ENCODE results near the gene PCDHGA2.
"Not testable (repeated sequence)": the region's sequence is repeated elsewhere in the genome, so short reads cannot be mapped to it uniquely, and the experiment has no call there.

Gene PCDHGA2

DNA sequence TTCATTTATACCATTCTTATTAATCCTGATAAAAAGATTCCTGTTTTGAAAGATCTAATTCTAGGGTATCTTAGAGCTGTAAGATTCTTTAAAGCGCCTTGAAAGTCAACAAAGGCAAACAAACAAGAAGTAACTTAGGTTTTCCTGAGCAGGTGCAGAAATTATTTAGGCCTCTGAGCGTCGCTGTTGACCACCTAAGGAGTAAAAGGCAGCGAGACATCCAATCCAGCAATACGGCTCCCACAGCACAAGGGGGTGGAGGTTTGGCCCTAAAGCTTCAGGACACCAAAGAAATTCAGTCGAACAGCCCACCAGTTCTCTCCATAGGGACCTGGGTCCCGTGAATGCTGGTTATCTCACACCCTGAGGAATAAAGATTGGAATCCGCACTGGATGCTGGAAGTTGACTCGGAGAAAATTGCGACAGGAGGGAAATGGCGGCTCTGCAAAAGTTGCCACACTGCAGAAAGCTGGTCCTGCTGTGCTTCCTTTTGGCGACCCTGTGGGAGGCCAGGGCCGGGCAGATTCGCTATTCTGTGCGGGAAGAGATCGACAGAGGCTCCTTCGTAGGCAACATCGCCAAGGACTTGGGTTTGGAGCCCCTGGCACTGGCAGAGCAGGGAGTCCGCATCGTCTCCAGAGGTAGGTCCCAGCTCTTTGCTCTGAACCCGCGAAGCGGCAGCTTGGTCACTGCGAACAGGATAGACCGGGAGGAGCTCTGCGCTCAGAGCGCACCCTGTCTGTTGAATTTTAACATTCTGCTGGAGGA is at the start of gene PCDHGA2:
Gene PCDHGA2 (plus strand): TSS at position 223 of the 769 bp plus-strand sequence.
- DNase-seq: no peak

DNA sequence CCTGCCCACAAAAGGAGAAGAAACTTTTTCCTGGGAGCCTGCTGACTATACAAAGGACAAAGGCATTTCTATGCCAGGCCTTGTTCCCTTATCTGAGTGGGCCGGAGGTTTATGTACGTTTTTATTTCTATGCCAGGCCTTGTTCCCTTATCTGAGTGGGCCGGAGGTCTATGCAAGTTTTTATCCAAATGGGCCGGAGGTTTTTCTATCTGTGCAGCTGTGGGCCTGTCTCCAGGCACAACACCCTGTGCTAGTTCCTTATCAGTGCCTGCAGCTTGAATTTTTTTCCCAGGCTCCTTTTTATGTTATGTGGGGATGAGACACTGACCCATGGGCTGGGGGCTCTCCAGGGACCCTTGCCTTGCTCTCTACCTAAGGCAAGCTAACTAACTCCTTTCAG is 40.2 kb upstream of the PCDHGA2 start:
- no peak for DNase-seq

- no peak for DNase-seq
These were observed 34.8 kb upstream of the PCDHGA2 start, which contains the start of gene SLC25A2 for GRCh38 chr5:141303756-141304155. SLC25A2 (minus strand) TSS chr5:141304049; CDS start chr5:141303865, 184 bp downstream.

- no peak for DNase-seq
These were observed 31.9 kb upstream of the PCDHGA2 start for GRCh38 chr5:141306630-141307029.

DNA sequence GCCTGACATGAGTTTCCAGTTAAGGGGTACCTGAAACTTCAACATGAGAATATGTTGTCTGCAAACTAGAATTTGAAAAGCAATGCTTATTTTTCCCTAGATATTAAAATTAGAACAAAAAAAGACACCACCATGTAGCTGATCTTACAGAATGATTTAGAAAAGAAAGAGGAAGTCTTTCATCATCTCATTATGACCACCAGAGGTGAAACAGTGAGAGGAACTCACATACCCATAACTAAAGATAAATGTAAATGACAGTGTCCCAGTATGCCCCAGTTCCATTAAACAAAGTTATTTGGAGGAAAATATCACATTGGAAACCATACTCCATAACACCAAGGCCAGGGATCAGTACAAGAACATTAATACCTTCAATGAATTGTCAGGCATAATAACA is 24.8 kb upstream of the PCDHGA2 start:
- no peak for DNase-seq

GRCh38 chr5:141316963-141317362 is 21.6 kb upstream of the PCDHGA2 start:
- DNase-seq: not testable (repeated sequence)

DNA sequence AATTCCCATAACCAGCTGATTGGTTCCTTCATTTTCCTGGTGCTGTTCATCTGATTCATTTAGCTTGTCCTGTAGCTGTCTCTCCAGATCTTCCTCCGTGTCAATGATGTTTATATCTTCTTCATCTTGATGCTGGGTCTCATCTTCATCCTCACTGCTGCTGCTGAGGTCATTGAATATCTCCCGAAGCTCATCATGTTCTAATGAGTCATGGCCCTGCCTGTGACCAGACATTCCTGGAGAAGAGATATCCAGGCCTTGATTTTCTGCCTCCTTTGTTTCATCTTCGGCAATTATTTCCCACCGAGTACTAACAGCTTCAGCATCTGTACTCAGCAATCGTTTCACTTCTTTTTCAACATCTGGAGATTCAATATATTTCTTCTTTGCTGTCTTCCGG is 19.4 kb upstream of the PCDHGA2 start:
- no peak for DNase-seq

DNA sequence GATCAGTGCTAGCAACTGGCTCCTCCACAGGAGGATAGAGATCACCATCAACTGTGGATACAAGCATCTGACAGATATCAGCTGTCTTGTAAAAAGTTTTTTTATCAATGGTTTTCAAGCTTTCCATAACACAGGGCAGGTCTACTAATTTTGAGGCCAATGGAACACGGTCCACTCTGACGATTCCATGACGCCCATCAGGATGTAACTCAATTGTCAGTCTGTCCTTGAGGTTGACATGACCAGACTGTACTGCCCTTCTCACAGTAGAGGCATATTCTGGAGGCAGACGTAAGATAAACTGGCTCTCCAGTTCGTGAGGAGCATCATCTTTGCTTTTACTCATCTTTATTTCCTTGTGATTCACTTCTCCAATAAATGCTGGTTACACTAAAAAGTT is 18.9 kb upstream of the PCDHGA2 start:
- no peak for DNase-seq

- DNase-seq: peak; percentile 83 to 95 (median 87)
These were observed 18.1 kb upstream of the PCDHGA2 start, which contains the start of gene TAF7 for GRCh38 chr5:141320225-141321169. TAF7 (minus strand) TSS chr5:141320784; CDS start chr5:141320044, 740 bp downstream.

- no peak for DNase-seq
These were observed 16.3 kb upstream of the PCDHGA2 start for GRCh38 chr5:141322261-141322660.

GRCh38 chr5:141326088-141326854 is 12.3 kb upstream of the PCDHGA2 start:
- peak; percentile 24 to 73 (median 54) for DNase-seq

GRCh38 chr5:141328231-141328630 is 10.3 kb upstream of the PCDHGA2 start:
- DNase-seq: no peak

DNA sequence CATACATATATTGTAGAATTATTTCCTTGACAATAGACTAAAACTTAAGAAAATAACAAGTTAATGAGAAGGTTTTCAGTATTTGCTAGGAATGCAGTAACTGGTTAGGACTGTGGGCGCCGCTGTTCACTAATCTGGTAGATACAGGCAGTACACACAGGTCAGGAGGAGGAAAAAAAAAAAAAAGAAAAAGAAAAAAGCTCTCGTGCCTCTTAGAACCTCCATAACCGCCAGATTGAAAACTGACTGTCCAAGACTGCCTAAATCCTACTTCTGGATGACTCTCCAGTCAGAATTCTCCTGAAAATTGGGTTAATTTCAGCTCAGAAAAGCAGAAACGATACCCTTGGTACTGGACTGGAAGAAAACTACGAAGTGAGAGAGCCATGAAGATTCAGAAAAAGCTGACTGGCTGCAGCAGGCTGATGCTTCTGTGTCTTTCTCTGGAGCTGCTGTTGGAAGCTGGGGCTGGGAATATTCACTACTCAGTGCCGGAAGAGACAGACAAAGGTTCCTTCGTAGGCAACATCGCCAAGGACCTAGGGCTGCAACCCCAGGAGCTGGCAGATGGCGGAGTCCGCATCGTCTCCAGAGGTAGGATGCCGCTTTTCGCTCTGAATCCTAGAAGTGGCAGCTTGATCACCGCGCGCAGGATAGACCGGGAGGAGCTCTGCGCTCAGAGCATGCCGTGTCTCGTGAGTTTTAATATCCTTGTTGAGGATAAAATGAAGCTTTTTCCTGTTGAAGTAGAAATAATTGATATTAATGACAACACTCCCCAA is 8.1 kb upstream of the PCDHGA2 start, which contains the start of gene PCDHGA1:
Gene PCDHGA1 (plus strand): TSS at position 216 of the 782 bp plus-strand sequence.
- peak in 1 of 6 experiments; percentile 8 for DNase-seq

DNA sequence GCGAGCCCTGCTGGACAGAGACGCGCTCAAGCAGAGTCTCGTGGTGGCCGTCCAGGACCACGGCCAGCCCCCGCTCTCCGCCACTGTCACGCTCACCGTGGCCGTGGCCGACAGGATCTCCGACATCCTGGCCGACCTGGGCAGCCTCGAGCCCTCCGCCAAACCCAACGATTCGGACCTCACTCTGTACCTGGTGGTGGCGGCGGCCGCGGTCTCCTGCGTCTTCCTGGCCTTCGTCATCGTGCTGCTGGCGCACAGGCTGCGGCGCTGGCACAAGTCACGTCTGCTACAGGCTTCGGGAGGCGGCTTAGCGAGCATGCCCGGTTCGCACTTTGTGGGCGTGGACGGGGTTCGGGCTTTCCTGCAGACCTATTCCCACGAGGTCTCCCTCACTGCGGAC is 6.0 kb upstream of the PCDHGA2 start:
- DNase-seq: not testable (repeated sequence)

DNA sequence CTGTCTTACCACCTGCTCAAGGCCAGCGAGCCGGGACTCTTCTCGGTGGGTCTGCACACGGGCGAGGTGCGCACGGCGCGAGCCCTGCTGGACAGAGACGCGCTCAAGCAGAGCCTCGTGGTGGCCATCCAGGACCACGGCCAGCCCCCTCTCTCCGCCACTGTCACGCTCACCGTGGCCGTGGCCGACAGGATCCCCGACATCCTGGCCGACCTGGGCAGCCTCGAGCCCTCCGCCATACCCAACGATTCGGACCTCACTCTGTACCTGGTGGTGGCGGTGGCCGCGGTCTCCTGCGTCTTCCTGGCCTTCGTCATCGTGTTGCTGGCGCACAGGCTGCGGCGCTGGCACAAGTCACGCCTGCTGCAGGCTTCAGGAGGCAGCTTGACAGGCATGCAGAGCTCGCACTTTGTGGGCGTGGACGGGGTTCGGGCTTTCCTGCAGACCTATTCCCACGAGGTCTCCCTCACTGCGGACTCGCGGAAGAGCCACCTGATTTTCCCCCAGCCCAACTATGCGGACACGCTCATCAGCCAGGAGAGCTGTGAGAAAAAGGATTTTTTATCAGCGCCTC is 2.3 kb downstream of the PCDHGA2 start:
- not testable (repeated sequence) for DNase-seq

DNA sequence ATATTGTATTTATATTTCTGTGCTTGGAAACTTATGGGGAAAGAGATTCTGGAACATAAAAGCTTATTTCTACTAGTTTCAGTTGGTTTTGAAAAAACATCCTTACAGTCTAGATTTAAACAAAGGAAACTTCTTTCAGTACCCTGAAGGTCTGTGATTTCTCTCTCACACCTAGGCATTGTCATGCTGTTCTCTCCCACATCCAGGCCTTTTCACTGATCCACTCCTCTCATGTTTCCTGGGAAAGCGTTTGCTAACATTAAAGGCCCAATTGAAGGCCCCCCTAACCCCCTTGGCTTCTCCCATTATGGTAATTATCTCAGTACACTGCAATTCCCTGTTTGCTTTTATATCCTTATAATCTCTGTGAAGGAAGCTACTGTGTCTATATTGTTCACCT is 4.2 kb downstream of the PCDHGA2 start:
- no peak for DNase-seq

DNA sequence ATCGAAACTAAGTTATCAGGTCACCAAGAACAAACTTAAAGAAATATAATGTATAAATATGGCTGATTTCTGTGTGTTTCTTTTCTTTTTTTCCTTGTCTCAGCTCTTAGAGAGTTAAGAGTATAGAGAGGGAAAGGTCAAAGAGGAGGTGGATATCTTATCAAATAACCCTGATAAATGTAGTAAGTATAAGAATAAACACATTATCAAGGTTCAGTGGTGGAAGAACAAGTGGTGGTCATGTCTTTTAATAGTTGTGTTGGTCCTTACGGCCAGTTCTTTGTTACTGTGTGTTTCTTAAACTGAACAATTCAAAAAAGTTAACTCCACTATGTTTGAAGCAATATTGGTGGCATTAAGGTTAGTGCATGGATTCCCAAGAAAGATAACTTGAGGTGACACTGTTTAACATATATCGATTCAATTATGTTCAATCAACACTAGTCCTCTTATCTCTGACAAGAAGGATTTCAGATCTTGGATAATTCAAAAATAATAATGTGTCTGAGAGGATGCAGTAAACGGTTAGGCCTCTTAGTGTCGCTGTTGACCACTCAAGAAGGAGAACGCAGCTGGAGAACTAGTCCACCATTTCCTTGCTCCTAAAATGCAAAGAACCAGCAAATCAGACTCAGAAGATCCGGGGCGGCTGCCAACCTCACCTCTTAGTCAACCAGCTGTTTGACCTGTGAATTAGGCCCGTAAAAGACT is 4.8 kb downstream of the PCDHGA2 start, which contains the start of gene PCDHGA3:
Gene PCDHGA3 (plus strand): TSS at position 588 of the 711 bp plus-strand sequence. CDS start 205 bp downstream, outside the sequence.
- DNase-seq: no peak

- DNase-seq: no peak
These were observed 5.4 kb downstream of the PCDHGA2 start for GRCh38 chr5:141343953-141344463.

GRCh38 chr5:141345327-141345726 is 6.8 kb downstream of the PCDHGA2 start:
- DNase-seq: no peak

GRCh38 chr5:141346017-141346416 is 7.5 kb downstream of the PCDHGA2 start:
- DNase-seq: not testable (repeated sequence)

Measured in stimulated activated naive CD4-positive, alpha-beta T cell (primary cell).